CD14-positive monocyte (primary cell): Measurements from ENCODE around the gene UBE3D. TPM values are rescaled to one million over a fixed set of nuclear protein-coding genes. Genes with fewer than 3 reads are reported as not detected.

ENCODE experiments used
- DNase-seq, 3 donors: peaks; one replicate each; pipeline ENCODE4 v3.0.0-alpha.2; 2011 to 2022
- H2AFZ ChIP-seq: 2 replicates; pipeline ENCODE4 v1.6.0; 2012; ENCODE audit warnings: mild to moderate bottlenecking, low read depth, low read length, inconsistent platforms; ENCODE audit not compliant: insufficient read depth, poor library complexity, severe bottlenecking
- H3K27ac ChIP-seq, 2 donors: 1 replicate in 1 of 2; 2 replicates in 1 of 2; pipeline ENCODE4 v1.5.1; 2012 to 2013; ENCODE audit warnings: low read length in 2 of 2, control low read depth in 1 of 2, inconsistent platforms in 1 of 2, low read depth in 1 of 2, mild to moderate bottlenecking in 1 of 2
- H3K27me3 ChIP-seq, 2 donors: one replicate each; pipeline versions ENCODE4 v1.6.0 to v1.6.1; 2011 to 2013; ENCODE audit warnings: low read length in 2 of 2; ENCODE audit not compliant: control insufficient read depth in 2 of 2, insufficient read depth in 2 of 2
- H3K36me3 ChIP-seq, 2 donors: replicated peaks in 1 of 2; 1 replicate in 1 of 2; 2 replicates in 1 of 2; pipeline versions ENCODE4 v1.5.1 to v1.6.1; 2012 to 2013; ENCODE audit warnings: low read length in 2 of 2, control low read depth in 1 of 2, inconsistent platforms in 1 of 2, mild to moderate bottlenecking in 1 of 2; ENCODE audit not compliant: insufficient read depth in 2 of 2, control insufficient read depth in 1 of 2
- H3K4me1 ChIP-seq, 2 donors: 1 replicate in 1 of 2; 2 replicates in 1 of 2; pipeline versions ENCODE4 v1.5.1 to v1.6.1; 2012 to 2013; ENCODE audit warnings: low read length in 2 of 2, control low read depth in 1 of 2, inconsistent platforms in 1 of 2, mild to moderate bottlenecking in 1 of 2, moderate library complexity in 1 of 2; ENCODE audit not compliant: insufficient read depth in 2 of 2, control insufficient read depth in 1 of 2
- H3K4me2 ChIP-seq: replicated peaks from 2 replicates; pipeline ENCODE3; 2012; ENCODE audit warnings: low read length, moderate library complexity, mild to moderate bottlenecking; ENCODE audit not compliant: poor library complexity, severe bottlenecking; ENCODE audit errors: extremely low read depth
- H3K4me3 ChIP-seq, 3 experiments: fragments of 200-600 bp in 1 of 3; sonication (generic) in 1 of 3; replicated peaks in 1 of 3; 1 replicate in 2 of 3; 2 replicates in 1 of 3; pipeline ENCODE4 v1.5.1; 2011 to 2013; ENCODE audit warnings: low read length in 3 of 3, mild to moderate bottlenecking in 3 of 3, control low read depth in 2 of 3, low read depth in 2 of 3, inconsistent platforms in 1 of 3, moderate library complexity in 1 of 3
- H3K79me2 ChIP-seq: 2 replicates; pipeline ENCODE4 v1.6.0; 2012; ENCODE audit warnings: mild to moderate bottlenecking, control low read depth, inconsistent platforms, low read length, moderate library complexity; ENCODE audit not compliant: insufficient read depth
- H3K9ac ChIP-seq: 2 replicates; pipeline ENCODE4 v1.6.0; 2017; ENCODE audit warnings: low read length, mild to moderate bottlenecking; ENCODE audit not compliant: insufficient read depth, poor library complexity, severe bottlenecking
- H3K9me3 ChIP-seq, 2 donors: replicated peaks in 1 of 2; 1 replicate in 1 of 2; 2 replicates in 1 of 2; pipeline versions ENCODE4 v1.5.1 to v1.6.1; 2012 to 2013; ENCODE audit warnings: low read length in 2 of 2, control low read depth in 1 of 2; ENCODE audit not compliant: control insufficient read depth in 1 of 2, insufficient read depth in 1 of 2
- H4K20me1 ChIP-seq: 2 replicates; pipeline ENCODE4 v1.6.0; 2012; ENCODE audit warnings: mild to moderate bottlenecking, low read length, control low read depth, moderate library complexity; ENCODE audit not compliant: insufficient read depth
- H3K27ac Mint-ChIP-seq, 7 donors: one replicate each; pipeline ENCODE4 v1.8.0; 2020; ENCODE audit warnings: mild to moderate bottlenecking in 7 of 7, mixed read lengths in 7 of 7, moderate library complexity in 6 of 7, inconsistent platforms in 2 of 7
- H3K27me3 Mint-ChIP-seq, 3 donors: one replicate each; pipeline ENCODE4 v1.8.0; 2021 to 2022; ENCODE audit warnings: low read depth in 3 of 3, mild to moderate bottlenecking in 3 of 3, mixed read lengths in 3 of 3, moderate library complexity in 3 of 3, inconsistent platforms in 1 of 3
- H3K36me3 Mint-ChIP-seq, 2 donors: one replicate each; pipeline ENCODE4 v1.8.0; 2020; ENCODE audit warnings: mixed read lengths in 2 of 2, inconsistent platforms in 1 of 2, mild to moderate bottlenecking in 1 of 2
- H3K4me1 Mint-ChIP-seq: one replicate; pipeline ENCODE4 v1.8.0; 2020; ENCODE audit warnings: mild to moderate bottlenecking, mixed read lengths
- H3K4me3 Mint-ChIP-seq, 2 donors: one replicate each; pipeline ENCODE4 v1.8.0; 2020; ENCODE audit warnings: mild to moderate bottlenecking in 2 of 2, mixed read lengths in 2 of 2, moderate library complexity in 1 of 2
- H3K9me3 Mint-ChIP-seq, 7 donors: one replicate each; pipeline ENCODE4 v1.8.0; 2020 to 2022; ENCODE audit warnings: mixed read lengths in 7 of 7, mild to moderate bottlenecking in 6 of 7, moderate library complexity in 6 of 7, inconsistent platforms in 2 of 7
- CTCF ChIP-seq: fragments of 200-600 bp; IDR thresholded peaks from one replicate; pipeline ENCODE4 v1.8.0; 2022; ENCODE audit warnings: antibody characterized with exemption, mild to moderate bottlenecking
- WGBS: methylation state at CpG from one replicate; pipeline ENCODE4 v1.1.5; 2013; ENCODE audit warnings: missing lambda C conversion rate; ENCODE audit not compliant: insufficient coverage; 5-methylcytosine and 5-hydroxymethylcytosine counted together
- intact Hi-C, 2 donors: fragments of 100-400 bp; cut with micrococcal nuclease; formaldehyde crosslinking; loops; one replicate each; pipeline versions ENCODE4 v1.15.0 to v1.15.1; 2023
- polyA plus RNA-seq, 3 donors: library from polyadenylated mRNA; depleted of rRNA in 1 of 3; unstranded in 2 of 3; stranded (reverse) in 1 of 3; fragments of 300-500 nt in 2 of 3; fragments of >200 nt in 1 of 3; fragmentation: Illumina TruSeq in 2 of 3; gene quantifications; 1 replicate in 2 of 3; 2 replicates in 1 of 3; pipeline ENCODE4 v1.2.3, GENCODE V29; 2012 to 2021

UBE3D gene
- polyA plus RNA-seq, 3 donors: 0.61 to 1.7 (median 1.1) TPM

DNA sequence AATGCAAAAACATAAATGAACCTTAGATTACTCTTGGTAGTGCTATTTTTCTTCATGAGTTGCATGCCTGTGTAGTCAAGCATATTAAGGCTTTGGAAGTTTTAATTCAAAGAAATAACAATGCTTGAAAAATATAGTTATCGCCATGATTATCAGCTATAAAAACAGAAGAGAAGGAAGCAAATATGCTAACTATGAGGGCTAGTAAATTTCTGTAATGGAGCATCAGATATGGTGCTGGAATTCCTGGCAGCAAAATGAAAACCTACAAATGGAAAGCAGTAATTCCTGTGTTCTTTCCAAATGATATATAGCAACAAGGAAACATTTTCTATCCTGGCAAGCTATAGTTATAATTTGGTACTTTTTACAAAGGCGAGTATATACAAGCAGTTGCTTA lies 31.6 kb upstream of the UBE3D start:
- H3K4me3 ChIP-seq: no peak overlapping the region
- no peak overlapping the region for H3K4me2 ChIP-seq
- Mint-ChIP-seq H3K9me3 (peaks cover 0 to 3% (median 0%) of the 10 kb centered on the region in 7 donors), H3K27me3 (no peaks in the 10 kb centered on the region), H3K4me1 (peaks cover 6% of the 10 kb centered on the region), H3K4me3 (no peak overlapping the region), H3K36me3 (peaks cover 25 to 29% of the 10 kb centered on the region in 2 donors), H3K27ac (no peak overlapping the region)
- no peaks in the 10 kb centered on the region for H3K27me3 ChIP-seq
- no peak overlapping the region for H3K9ac ChIP-seq
- TF ChIP-seq CTCF: no peak
- H2AFZ ChIP-seq: no peak overlapping the region
- H3K4me1 ChIP-seq: peaks cover 6 to 8% of the 10 kb centered on the region in 2 donors
- no peak for DNase-seq
- H4K20me1 ChIP-seq: peaks cover 12% of the 10 kb centered on the region
- H3K36me3 ChIP-seq: peaks cover 26 to 42% of the 10 kb centered on the region in 2 donors
- H3K9me3 ChIP-seq: no peaks in the 10 kb centered on the region
- no CpG with 5 or more reads among the region's 2 CpGs for WGBS
- intact Hi-C loops: no loop called here
- H3K27ac ChIP-seq: no peak overlapping the region
- peaks cover 12% of the 10 kb centered on the region for H3K79me2 ChIP-seq

DNA sequence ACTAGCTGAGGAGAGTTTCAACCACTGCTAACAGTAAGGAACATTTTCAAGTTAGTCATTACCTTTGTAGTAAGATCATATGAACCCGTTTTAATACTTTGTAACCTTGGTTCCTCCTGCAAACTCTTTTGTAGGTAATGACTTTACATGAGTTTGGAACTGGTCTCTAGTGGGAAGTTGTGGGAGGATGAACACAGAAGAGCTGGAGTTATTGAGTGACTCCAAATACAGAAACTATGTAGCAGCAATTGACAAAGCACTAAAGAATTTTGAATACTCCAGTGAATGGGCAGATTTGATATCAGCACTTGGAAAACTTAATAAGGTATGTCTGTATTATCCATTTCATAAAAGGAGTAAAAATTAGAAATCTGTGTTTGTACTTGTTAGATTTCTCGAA lies 31.1 kb upstream of the UBE3D start:
- no peaks in the 10 kb centered on the region for H3K9me3 ChIP-seq
- no peak overlapping the region for H3K4me3 Mint-ChIP-seq
- intact Hi-C loops: no loop called here
- no peak for DNase-seq
- peaks cover 0 to 3% (median 0%) of the 10 kb centered on the region in 7 donors for H3K9me3 Mint-ChIP-seq
- no peak overlapping the region for H2AFZ ChIP-seq
- peaks cover 6% of the 10 kb centered on the region for H3K4me1 Mint-ChIP-seq
- peaks cover 12% of the 10 kb centered on the region for H3K79me2 ChIP-seq
- no CpG with 5 or more reads among the region's 2 CpGs for WGBS
- H3K36me3 Mint-ChIP-seq: peaks cover 21 to 25% of the 10 kb centered on the region in 2 donors
- no peaks in the 10 kb centered on the region for H3K27me3 ChIP-seq
- peaks cover 6 to 10% of the 10 kb centered on the region in 2 donors for H3K4me1 ChIP-seq
- no peak overlapping the region for H3K27ac ChIP-seq
- TF ChIP-seq CTCF: no peak
- no peak overlapping the region for H3K4me3 ChIP-seq
- H3K9ac ChIP-seq: no peak overlapping the region
- peaks cover 22 to 38% of the 10 kb centered on the region in 2 donors for H3K36me3 ChIP-seq
- no peak overlapping the region for H3K27ac Mint-ChIP-seq
- H4K20me1 ChIP-seq: peaks cover 14% of the 10 kb centered on the region
- no peaks in the 10 kb centered on the region for H3K27me3 Mint-ChIP-seq
- no peak overlapping the region for H3K4me2 ChIP-seq
